Activated B cell treated with CpG ODN at 0.5 μM for 24 hours (primary cell): ENCODE results near the gene ANKRD24. TPM values are rescaled to one million over a fixed set of nuclear protein-coding genes. Genes with fewer than 3 reads are reported as not detected.
"Not testable (repeated sequence)": the region's sequence is repeated elsewhere in the genome, so short reads cannot be mapped to it uniquely, and the experiment has no call there.

ENCODE experiments used
- ATAC-seq: fragments of 200-7000 bp; cut with Tn5 transposase; one replicate; pipeline ENCODE4 v1.10.0; 2021; ENCODE audit warnings: low read depth, mild to moderate bottlenecking, moderate library complexity
- CTCF ChIA-PET: fragments of 350-600 bp; sonication (Branson Sonifier 250); formaldehyde crosslinking; loops from one replicate; lab custom pipeline; 2021; ENCODE audit warnings: antibody characterized with exemption; lab: Charles Lee
- POLR2A ChIA-PET: fragments of 350-600 bp; sonication (Branson Sonifier 250); formaldehyde crosslinking; loops from one replicate; lab custom pipeline; 2021; ENCODE audit warnings: antibody characterized with exemption; lab: Charles Lee
- DNase-seq: peaks from one replicate; pipeline ENCODE4 v3.0.0; 2022
- H3K27ac Mint-ChIP-seq: one replicate; pipeline ENCODE4 v1.8.0; 2020; ENCODE audit warnings: mixed read lengths
- H3K27me3 Mint-ChIP-seq: one replicate; pipeline ENCODE4 v1.8.0; 2021; ENCODE audit warnings: mixed read lengths
- H3K36me3 Mint-ChIP-seq: one replicate; pipeline ENCODE4 v1.8.0; 2021; ENCODE audit warnings: low read depth, mixed read lengths
- H3K4me1 Mint-ChIP-seq: one replicate; pipeline ENCODE4 v1.8.0; 2021; ENCODE audit warnings: mixed read lengths
- H3K4me3 Mint-ChIP-seq: one replicate; pipeline ENCODE4 v1.8.0; 2020; ENCODE audit warnings: mild to moderate bottlenecking, mixed read lengths
- H3K9me3 Mint-ChIP-seq: one replicate; pipeline ENCODE4 v1.8.0; 2020; ENCODE audit warnings: mixed read lengths
- CTCF ChIP-seq: fragments of 200-600 bp; IDR thresholded peaks from one replicate; pipeline ENCODE4 v1.8.0; 2022; ENCODE audit warnings: antibody characterized with exemption, mild to moderate bottlenecking
- intact Hi-C: fragments of 100-400 bp; cut with micrococcal nuclease; formaldehyde crosslinking; loops from one replicate; pipeline ENCODE4 v1.15.1; 2024
- total RNA-seq: library from RNA; stranded (reverse); gene quantifications from 2 replicates; pipeline ENCODE4 v1.2.3, GENCODE V29; 2022

ANKRD24 gene
- total RNA-seq: 0.42 and 0.49 TPM in 2 replicates

GRCh38 chr19:4182084-4182810 is at the start of gene ANKRD24, which contains the start of gene SIRT6:
Gene ANKRD24, plus strand, starts transcription at chr19:4182689. Its CDS starts 3,737 bp downstream, at chr19:4186426.
Gene SIRT6, minus strand, starts transcription at chr19:4182563. Its CDS starts 24 bp downstream, at chr19:4182539.
- Mint-ChIP-seq H3K27ac (peak within 1 kb of the TSS; percentile 94), H3K27me3 (no peaks in the 10 kb centered on the region), H3K9me3 (no peaks in the 10 kb centered on the region), H3K36me3 (peaks cover 28% of the 10 kb centered on the region), H3K4me1 (peaks cover 35% of the 10 kb centered on the region), H3K4me3 (peak within 1 kb of the TSS; percentile 97)
- POLR2A ChIA-PET: no interaction called here
- TF ChIP-seq CTCF: no peak
- peak; percentile 96 for DNase-seq
- CTCF ChIA-PET: no interaction called here
- intact Hi-C loops: loop anchor here (1.0 to 10.0 kb wide), 6 partner anchors 57 to 610 kb away; partner anchors contain the start of genes FEM1A, HMG20B, MAP2K2 and YJU2
- ATAC-seq: peak; percentile 84

- TF ChIP-seq CTCF: no peak
- Mint-ChIP-seq H3K9me3 (no peaks in the 10 kb centered on the region), H3K36me3 (no peaks in the 10 kb centered on the region), H3K4me1 (peaks cover under 1% of the 10 kb centered on the region), H3K4me3 (no peak overlapping the region), H3K27me3 (peaks cover 3% of the 10 kb centered on the region), H3K27ac (no peak overlapping the region)
- ChIA-PET POLR2A (no interaction called here), CTCF (no interaction called here)
- intact Hi-C loops: no loop called here
- DNase-seq (no peak), ATAC-seq (no peak)
These were observed 48.1 kb upstream of the ANKRD24 start for GRCh38 chr19:4134351-4134750.

- H3K4me3 Mint-ChIP-seq, CTCF ChIA-PET, intact Hi-C loops, H3K9me3 Mint-ChIP-seq, H3K27me3 Mint-ChIP-seq, DNase-seq, ATAC-seq, H3K27ac Mint-ChIP-seq, H3K36me3 Mint-ChIP-seq, POLR2A ChIA-PET: not testable (repeated sequence)
- H3K4me1 Mint-ChIP-seq: peaks cover 11% of the 10 kb centered on the region
These were observed 47.1 kb upstream of the ANKRD24 start for GRCh38 chr19:4135386-4135785.

GRCh38 chr19:4136680-4137088 is 45.8 kb upstream of the ANKRD24 start:
- no peak for ATAC-seq
- intact Hi-C loops: no loop called here

GRCh38 chr19:4138445-4138844 is 44.0 kb upstream of the ANKRD24 start:
- no peak overlapping the region for H3K27ac Mint-ChIP-seq
- ATAC-seq: no peak
- H3K4me1 Mint-ChIP-seq: peaks cover 14% of the 10 kb centered on the region
- DNase-seq: no peak
- no peaks in the 10 kb centered on the region for H3K9me3 Mint-ChIP-seq
- ChIA-PET POLR2A (no interaction called here), CTCF (interaction anchor here (1.8 to 3.6 kb wide), 2 partner anchors 18 to 153 kb away, joined by 6 to 31 read pairs; partner anchors contain the start of gene EEF2)
- no peak overlapping the region for H3K4me3 Mint-ChIP-seq
- no peaks in the 10 kb centered on the region for H3K36me3 Mint-ChIP-seq
- intact Hi-C loops: no loop called here
- no peak for TF ChIP-seq CTCF
- peaks cover under 1% of the 10 kb centered on the region for H3K27me3 Mint-ChIP-seq

More at GRCh38 chr19:4136680-4137088, 45.8 kb upstream of the ANKRD24 start:
- Mint-ChIP-seq H3K4me3 (no peak overlapping the region), H3K9me3 (no peaks in the 10 kb centered on the region), H3K27me3 (no peaks in the 10 kb centered on the region), H3K4me1 (peaks cover 14% of the 10 kb centered on the region), H3K27ac (no peak overlapping the region), H3K36me3 (no peaks in the 10 kb centered on the region)
- ChIA-PET POLR2A (no interaction called here), CTCF (no interaction called here)
- no peak for DNase-seq
- no peak for TF ChIP-seq CTCF
